ENCODE results near the gene DPPA3. TPM values are rescaled to one million over a fixed set of nuclear protein-coding genes. Genes with fewer than 3 reads are reported as not detected.
"Not testable (repeated sequence)": the region's sequence is repeated elsewhere in the genome, so short reads cannot be mapped to it uniquely, and the experiment has no call there.

The DPPA3 gene
- total RNA-seq, 1 donor from 2014 or later: not detected

- peak; percentile 5 for DNase-seq (ENCODE audit: low read depth)
- not testable (repeated sequence) for H3K27me3 ChIP-seq (ENCODE audit: control insufficient read depth, insufficient read depth, low read length); H3K36me3 ChIP-seq (ENCODE audit: control insufficient read depth, insufficient read depth, low read length); H3K4me3 ChIP-seq (ENCODE audit: low read depth, low read length)
- TF ChIP-seq, protein P1, sequence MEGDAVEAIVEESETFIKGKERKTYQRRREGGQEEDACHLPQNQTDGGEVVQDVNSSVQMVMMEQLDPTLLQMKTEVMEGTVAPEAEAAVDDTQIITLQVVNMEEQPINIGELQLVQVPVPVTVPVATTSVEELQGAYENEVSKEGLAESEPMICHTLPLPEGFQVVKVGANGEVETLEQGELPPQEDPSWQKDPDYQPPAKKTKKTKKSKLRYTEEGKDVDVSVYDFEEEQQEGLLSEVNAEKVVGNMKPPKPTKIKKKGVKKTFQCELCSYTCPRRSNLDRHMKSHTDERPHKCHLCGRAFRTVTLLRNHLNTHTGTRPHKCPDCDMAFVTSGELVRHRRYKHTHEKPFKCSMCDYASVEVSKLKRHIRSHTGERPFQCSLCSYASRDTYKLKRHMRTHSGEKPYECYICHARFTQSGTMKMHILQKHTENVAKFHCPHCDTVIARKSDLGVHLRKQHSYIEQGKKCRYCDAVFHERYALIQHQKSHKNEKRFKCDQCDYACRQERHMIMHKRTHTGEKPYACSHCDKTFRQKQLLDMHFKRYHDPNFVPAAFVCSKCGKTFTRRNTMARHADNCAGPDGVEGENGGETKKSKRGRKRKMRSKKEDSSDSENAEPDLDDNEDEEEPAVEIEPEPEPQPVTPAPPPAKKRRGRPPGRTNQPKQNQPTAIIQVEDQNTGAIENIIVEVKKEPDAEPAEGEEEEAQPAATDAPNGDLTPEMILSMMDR (IDR thresholded peaks at IDR 0.05; ENCODE audit: insufficient read depth, low read length, poor library complexity, severe bottlenecking): peak; percentile 11
These were observed 33.8 kb upstream of the DPPA3 start for GRCh38 chr12:7677432-7677888.

DNA sequence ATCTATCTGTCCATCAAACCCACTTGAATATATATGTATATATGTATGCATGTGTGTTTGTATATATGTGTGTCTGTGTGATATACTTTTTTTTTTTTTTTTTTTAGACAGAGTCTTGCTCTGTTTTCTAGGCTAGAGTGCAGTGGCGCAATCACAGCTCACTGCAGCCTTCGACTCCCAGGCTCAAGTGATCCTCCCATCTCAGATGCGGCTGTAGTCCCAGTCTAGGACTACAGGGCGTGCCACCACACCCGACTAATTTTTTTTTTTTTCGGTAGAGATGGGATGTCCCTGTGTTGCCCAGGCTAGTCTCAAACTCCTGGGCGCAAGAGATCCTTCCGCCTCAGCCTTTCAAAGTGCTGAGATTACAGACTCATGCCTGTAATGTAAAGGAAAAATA is 32.5 kb upstream of the DPPA3 start:
- no peak for DNase-seq (ENCODE audit: low read depth)
- TF ChIP-seq, protein P1 (IDR thresholded peaks at IDR 0.05; ENCODE audit: insufficient read depth, low read length, poor library complexity, severe bottlenecking): no peak
- Histone ChIP-seq H3K27me3 (ENCODE audit: control insufficient read depth, insufficient read depth, low read length) (no peaks in the 10 kb centered on the region), H3K4me3 (ENCODE audit: low read depth, low read length) (no peak overlapping the region), H3K36me3 (ENCODE audit: control insufficient read depth, insufficient read depth, low read length) (no peaks in the 10 kb centered on the region)

- TF ChIP-seq, protein P1 (IDR thresholded peaks at IDR 0.05; ENCODE audit: insufficient read depth, low read length, poor library complexity, severe bottlenecking): no peak
These were observed 31.8 kb upstream of the DPPA3 start for GRCh38 chr12:7679251-7680045.

DNA sequence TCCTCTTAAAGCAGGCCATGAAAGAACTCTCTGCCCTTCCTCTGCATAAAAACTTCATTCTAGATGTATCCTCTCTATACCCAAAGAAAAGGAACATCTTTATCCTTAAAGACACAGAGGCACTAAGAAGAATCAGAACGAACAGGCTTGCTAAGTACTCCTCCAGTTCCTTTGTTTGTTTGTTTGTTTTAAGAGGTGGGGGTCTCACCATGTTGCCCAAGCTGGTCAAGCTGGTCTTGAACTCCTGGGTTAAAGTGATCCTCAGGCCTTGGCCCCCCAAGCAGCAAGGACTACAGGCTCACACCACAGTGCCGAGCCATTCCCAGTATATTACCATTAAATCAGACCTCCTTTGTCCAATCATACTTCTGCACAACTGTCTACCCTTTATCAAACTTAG is 29.7 kb upstream of the DPPA3 start:
- no peak for DNase-seq (ENCODE audit: low read depth)
- H3K4me3 ChIP-seq (ENCODE audit: low read depth, low read length): no peak overlapping the region
- H3K36me3 ChIP-seq (ENCODE audit: control insufficient read depth, insufficient read depth, low read length): no peaks in the 10 kb centered on the region
- no peaks in the 10 kb centered on the region for H3K27me3 ChIP-seq (ENCODE audit: control insufficient read depth, insufficient read depth, low read length)
- TF ChIP-seq, protein P1 (IDR thresholded peaks at IDR 0.05; ENCODE audit: insufficient read depth, low read length, poor library complexity, severe bottlenecking): no peak

More at GRCh38 chr12:7679251-7680045, 31.8 kb upstream of the DPPA3 start:
- H3K4me3 ChIP-seq (ENCODE audit: low read depth, low read length): no peak overlapping the region
- no peaks in the 10 kb centered on the region for H3K36me3 ChIP-seq (ENCODE audit: control insufficient read depth, insufficient read depth, low read length)
- no peak for DNase-seq (ENCODE audit: low read depth)
- no peaks in the 10 kb centered on the region for H3K27me3 ChIP-seq (ENCODE audit: control insufficient read depth, insufficient read depth, low read length)

DNA sequence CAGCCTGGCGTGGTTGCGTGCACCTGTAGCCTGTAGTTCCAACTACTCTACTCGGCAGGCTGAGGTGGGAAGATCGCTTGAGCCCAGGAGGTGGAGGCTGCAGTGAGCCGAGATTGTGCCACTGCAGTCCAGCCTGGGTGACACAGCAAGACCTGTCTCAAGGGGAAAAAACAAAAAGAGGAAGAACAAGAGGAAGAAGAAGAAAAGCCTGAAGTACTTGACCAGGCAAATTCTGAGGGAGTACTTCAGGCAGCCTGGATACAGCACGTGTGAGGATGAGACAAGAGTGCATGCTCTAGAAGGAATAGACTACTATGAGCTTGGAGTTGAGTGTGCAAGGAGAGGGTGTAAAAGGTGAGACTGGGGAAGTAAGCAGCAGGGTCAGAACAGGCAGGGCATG is 17.4 kb upstream of the DPPA3 start:
- Histone ChIP-seq H3K4me3 (ENCODE audit: low read depth, low read length) (no peak overlapping the region), H3K36me3 (ENCODE audit: control insufficient read depth, insufficient read depth, low read length) (no peaks in the 10 kb centered on the region), H3K27me3 (ENCODE audit: control insufficient read depth, insufficient read depth, low read length) (no peaks in the 10 kb centered on the region)
- DNase-seq (ENCODE audit: low read depth): no peak
- TF ChIP-seq, protein P1 (IDR thresholded peaks at IDR 0.05; ENCODE audit: insufficient read depth, low read length, poor library complexity, severe bottlenecking): no peak

All from kidney epithelial cell (primary cell).